ENCODE measurements around the gene KLF18.
"Not testable (repeated sequence)": the region's sequence is repeated elsewhere in the genome, so short reads cannot be mapped to it uniquely, and the experiment has no call there.

Gene KLF18

DNA sequence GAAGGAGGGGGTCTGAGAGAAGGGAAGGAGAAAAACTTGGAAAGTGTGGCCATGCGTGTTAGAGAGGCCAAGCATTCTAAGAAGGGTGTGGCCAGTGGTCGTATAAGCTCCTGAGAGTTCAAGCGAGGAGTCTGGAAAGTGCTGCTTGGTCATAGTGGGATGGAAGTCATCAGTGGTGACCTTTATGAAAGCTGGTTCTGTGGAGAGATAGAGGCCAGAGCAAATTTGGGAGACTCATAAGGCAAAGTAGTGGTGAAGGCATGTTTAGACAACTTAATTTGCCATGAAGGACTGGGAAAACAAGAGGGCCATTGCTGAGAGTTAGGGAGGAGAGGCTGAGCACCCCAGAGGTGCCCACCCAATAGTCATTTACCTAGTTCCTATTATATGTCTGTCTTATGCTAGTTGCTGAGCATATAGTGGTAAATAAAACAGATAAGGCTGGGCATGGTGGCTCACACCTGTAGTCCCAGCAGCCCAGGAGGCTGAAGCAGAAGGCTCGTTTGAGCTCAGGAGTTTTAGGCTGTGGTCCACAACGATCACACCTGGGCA lies 21.0 kb downstream of the KLF18 start:
- no peak for DNase-seq (ENCODE audit: low read depth in 2 of 3, low spot score in 2 of 3)

DNA sequence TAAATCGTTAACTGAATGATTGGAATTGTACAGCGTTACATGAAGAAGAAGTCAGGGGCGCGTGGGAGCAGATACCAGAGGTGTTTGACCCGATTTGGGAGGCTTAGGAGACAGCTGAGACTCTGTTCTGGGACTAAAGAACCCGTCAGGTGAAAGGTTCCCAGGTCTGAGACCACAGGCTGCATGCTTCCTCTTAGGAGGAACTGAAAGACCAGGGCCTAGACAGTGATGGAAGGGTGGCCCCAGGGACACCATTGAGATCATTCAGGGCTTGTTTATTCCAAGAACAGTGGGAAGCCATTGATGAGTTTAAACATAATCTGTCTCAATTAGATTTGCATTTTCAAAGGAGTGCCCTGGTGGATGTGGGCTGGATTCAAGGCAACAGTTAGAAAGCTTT lies 21.9 kb downstream of the KLF18 start:
- no peak for DNase-seq (ENCODE audit: low read depth in 2 of 3, low spot score in 2 of 3)

DNA sequence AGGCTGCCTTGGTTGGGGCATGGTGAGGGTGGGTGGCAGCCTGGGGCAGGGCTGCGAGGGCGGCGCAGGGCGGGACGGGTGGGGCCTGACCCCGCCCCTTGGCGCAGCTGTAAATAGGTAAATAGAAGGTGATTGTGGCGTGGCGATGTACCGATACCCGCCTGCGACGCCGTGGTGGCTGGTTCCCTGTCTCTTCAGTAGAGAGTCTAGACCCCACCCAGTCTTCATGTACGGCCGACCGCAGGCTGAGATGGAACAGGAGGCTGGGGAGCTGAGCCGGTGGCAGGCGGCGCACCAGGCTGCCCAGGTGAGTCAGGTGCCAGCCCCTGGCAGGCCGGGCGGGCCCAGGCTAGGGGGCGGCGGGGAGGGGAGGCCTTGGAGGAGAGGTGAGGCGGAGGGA lies 22.7 kb downstream of the KLF18 start, which contains the start of gene KLF17:
TSS of gene KLF17 (plus strand) at position 140 of the 400 bp plus-strand sequence. CDS start at position 227, 87 bp downstream.
- DNase-seq (ENCODE audit: low read depth in 2 of 3, low spot score in 2 of 3), result no peak

DNA sequence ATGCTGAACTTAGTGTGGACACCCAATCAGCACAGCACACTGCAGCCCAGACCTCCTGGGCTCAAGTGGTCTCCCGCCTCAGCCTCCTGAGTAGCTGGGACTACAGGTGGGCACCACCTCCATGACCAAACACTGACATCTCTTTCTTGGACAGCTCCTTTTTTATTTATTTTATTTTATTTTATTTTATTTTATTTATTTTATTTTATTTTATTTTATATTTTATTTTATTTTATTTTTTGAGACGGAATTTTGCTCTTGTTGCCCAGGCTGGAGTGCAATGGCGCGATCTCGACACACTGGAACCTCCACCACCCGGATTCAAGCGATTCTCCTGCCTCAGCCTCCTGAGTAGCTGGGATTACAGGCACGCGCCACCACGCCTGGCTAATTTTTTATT lies 24.2 kb downstream of the KLF18 start:
- DNase-seq (ENCODE audit: low read depth in 2 of 3, low spot score in 2 of 3), result not testable (repeated sequence)

DNA sequence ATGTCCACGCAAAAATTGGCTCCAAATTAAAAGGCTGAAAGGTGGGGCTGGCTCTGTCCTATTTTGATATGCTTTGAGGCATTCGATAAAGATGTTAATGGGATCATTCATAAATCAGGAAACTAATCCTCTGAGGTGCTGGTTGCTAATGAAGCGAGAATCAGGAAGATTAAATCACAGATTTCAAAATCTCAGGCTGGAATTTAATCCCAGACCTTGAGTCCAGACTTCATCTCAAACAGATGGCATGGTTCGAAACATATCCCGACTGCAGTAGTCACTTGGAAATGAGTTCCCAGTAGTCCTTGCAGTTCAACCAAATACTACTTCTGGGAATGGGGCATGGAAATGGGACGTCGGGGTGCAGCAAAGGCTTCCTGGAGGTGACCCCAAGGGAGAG lies 27.3 kb downstream of the KLF18 start:
- DNase-seq (ENCODE audit: low read depth in 2 of 3, low spot score in 2 of 3), result no peak

DNA sequence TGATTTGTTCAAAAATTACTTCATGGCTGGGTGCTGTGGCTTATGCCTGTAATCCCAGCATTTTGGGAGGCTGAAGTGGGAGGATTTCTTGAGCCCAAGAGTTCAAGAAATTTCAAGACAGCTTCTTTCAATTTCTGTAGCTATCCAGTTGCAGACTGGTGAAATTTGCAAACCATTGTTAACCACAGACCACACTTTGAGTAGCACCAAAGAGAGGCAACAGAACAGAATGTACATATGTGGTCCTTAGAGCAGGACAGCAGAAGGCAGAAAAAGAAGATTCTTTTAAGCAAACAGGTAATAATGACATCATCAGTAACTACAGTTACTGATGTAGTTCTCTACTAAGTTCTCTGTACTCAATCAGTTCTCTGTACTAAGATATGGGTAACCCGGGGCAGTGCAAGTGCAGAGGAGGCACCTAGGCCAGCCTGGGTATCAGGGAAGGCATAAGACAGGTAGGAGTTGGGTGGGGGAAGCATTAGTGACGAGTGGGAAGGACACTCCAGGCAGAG lies 28.3 kb downstream of the KLF18 start:
- DNase-seq (ENCODE audit: low read depth in 2 of 3, low spot score in 2 of 3), result no peak

DNA sequence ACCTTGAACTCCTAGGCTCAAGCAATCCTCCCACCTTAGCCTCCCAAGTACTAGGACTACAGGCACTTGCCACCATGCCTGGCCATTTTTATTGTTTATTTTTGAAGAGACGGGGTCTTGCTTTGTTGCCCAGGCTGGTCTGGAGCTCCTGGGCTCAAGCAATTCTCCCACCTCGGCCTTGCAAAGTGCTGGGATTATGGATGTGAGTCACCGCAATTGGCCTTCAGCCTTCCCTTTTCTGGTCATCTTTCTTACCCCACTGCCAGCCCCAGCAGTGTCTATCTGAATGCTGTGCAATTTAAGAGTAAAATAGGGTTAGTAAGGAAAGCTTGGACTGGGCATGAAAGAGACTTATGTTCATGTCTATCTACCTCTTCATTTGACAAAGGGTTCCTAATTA lies 28.9 kb downstream of the KLF18 start:
- DNase-seq (ENCODE audit: low read depth in 2 of 3, low spot score in 2 of 3), result no peak

DNA sequence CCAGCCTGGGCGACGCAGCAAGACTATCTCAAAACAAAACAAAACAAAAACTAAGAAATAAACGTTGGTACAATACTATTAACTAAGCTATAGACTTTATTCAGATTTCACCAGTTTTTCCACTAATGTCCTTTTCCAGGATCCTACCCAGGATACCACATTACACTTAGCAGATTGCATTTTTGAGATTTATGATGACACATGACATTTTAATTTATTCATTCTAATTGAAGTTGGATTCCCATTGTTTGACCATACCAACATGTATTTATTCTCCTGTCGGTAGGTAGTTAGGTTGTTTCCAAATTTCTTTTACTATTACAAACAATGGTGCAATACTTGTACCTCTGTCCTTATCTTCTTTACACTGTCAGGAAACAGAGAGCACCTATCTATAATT lies 29.6 kb downstream of the KLF18 start:
- DNase-seq (ENCODE audit: low read depth in 2 of 3, low spot score in 2 of 3), result no peak

DNA sequence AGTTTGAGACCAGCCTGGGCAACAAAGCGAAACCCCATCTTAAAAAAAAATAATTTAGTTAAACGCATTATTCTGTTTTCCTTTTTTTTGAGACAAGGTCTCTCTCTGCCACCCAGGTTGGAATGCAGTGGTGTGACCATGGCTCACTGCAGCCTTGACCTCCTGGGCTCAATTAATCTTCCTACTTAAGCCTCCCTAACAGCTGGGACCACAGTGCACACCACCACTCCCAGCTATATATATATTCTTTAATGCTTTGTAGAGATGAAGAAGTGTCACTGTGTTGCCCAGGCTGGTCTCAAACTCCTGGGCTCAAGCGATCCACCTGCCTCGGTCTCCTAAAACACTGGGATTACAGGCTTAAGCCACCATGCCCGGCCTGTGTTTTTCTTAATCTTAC lies 30.5 kb downstream of the KLF18 start:
- no peak for DNase-seq (ENCODE audit: low read depth in 2 of 3, low spot score in 2 of 3)

DNA sequence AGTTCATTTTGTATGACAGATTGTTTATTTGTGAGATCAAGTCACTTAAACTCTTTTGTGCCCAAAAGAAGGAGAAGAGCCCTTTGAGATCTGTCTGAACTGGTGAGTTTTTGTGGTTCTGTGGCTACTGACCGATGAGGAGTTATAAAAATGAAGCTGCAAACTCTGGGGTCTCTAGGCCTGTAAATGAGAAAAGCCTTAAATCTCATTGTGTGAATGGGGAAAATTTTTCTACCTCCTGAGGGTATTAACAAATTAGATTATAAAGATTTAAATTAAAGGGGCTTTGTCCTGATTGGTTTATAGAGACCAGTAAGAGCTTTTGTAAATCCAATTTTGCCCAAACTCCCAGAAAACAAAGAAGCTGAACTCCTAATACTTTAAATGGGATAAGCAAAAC lies 32.5 kb downstream of the KLF18 start:
- no peak for DNase-seq (ENCODE audit: low read depth in 2 of 3, low spot score in 2 of 3)

DNA sequence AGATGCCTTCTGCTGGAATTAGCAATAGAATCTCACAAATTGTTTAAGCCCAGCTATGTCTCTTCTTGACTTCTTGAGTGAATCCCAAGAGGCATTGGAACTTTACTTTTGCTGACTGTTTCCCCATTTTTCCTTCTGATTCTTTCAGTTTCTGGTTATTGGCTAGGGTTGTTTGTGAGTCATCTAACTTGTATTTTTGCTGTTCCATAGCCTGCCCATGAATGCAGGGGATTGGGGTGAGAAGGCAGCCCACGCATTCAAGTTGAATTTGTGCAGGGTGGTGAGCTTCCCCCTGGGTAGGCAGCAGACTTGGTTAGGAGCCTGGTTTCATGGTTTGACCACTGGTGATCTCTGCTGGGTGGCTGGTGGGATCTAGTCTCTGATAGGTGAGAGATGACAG lies 33.2 kb downstream of the KLF18 start:
- DNase-seq (ENCODE audit: low read depth in 2 of 3, low spot score in 2 of 3), result no peak

DNA sequence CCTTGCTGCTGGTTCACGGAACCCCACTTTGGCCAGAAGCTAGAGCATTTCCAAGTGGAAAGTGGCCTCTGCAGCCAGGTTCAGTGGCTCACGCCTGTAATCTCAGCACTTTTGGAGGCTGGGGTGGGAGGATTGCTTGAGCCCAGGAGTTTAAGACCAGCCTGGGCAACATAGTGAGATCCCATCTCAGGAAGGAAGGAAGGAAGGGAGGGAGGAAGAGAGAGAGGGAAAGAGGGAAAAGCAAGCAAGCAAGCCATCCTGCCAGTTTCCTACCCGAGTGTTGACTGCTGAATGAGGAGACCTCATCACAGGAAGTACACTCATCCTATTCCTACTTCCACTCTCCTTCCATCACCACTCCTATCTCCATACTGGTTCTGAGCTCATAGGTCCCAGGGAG lies 35.6 kb downstream of the KLF18 start:
- DNase-seq (ENCODE audit: low read depth in 2 of 3, low spot score in 2 of 3), result no peak

DNA sequence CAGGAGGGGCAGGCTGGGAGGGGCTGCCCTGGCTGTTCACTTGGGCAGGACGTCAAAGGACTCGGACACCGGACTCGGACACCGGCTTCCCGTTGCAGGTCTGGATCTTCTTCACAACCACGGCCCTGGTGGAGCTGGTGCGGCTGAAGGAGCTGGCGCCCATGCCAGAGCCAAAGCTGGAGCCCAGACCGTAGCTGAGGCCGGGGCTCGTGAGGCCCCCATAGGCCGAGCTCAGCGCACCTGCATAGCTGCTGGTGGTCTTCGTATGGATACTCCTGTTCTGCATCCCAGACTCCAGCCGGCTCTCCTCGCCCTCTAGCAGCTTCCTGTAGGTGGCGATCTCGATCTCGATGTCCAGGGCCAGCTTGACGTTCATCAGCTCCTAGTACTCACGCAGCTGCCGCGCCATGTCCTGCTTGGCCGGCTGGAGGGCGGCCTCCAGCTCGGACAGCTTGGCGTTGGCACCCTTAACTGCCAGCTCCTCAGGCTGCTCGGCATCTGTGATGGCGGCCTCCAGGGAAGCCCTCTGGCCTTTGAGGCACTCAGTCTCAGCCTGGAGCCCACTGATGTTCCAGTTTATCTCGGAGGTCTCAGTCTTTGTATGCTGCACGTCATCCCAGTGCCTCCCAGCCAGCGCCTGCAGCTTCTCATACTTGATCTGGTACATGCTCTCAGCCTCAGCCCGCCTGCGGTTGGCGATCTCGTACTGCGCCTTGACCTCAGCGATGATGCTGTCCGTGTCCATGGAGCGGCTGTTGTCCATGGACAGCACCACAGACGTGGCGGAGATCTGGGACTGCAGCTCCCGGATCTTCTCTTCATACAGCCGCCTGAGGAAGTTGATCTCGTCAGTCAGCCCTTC lies 37.9 kb downstream of the KLF18 start:
- no peak for DNase-seq (ENCODE audit: low read depth in 2 of 3, low spot score in 2 of 3)

DNA sequence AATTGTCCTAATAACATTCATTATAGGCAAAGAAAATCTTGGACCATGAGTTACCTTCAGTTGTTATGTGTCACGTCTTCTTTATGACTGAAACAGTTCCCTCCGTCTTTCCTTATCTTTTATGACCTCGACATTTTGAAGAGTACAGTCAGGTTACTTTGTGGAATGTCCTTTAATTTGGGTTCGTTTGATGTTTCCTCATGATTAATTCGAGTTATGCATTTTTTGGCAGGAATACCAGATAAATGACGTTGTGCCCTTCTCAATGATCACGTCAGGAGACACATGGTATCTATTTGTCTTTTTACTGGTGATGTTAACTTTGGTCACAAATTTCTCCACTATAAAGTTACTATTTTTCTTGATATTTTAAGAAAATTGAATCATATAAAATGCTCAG lies 40.1 kb downstream of the KLF18 start:
- no peak for DNase-seq (ENCODE audit: low read depth in 2 of 3, low spot score in 2 of 3)

DNA sequence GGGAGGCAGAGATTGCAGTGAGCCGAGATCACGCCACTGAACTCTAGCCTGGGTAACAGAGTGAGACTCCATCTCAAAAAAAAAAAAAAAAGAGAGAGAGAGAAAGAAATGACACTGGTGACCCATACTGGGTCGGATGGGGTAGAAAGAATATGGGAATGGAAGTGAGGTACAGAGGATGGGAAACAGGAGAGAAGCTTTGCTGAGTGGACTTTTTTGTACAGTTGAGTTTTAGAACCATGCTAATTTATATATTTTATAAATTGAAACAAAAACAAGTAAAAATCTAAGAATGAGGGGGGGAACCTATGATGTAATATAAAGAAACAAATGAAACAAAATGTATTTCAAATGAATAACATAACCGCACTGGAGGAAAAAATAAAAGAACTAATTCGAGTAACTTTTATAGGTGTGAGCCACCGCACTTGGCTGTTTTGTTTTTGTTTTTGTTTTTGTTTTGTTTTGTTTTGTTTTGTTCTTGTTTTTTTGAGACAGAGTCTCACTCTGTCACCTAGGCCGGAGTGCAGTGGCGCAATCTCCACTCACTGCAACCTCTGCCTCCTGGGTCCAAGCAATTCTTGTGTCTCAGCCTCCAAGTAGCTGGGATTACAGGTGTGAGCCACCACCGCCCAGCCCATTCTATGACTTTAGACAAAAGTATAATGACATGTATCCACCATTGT lies 41.1 kb downstream of the KLF18 start:
- no peak for DNase-seq (ENCODE audit: low read depth in 2 of 3, low spot score in 2 of 3)

DNA sequence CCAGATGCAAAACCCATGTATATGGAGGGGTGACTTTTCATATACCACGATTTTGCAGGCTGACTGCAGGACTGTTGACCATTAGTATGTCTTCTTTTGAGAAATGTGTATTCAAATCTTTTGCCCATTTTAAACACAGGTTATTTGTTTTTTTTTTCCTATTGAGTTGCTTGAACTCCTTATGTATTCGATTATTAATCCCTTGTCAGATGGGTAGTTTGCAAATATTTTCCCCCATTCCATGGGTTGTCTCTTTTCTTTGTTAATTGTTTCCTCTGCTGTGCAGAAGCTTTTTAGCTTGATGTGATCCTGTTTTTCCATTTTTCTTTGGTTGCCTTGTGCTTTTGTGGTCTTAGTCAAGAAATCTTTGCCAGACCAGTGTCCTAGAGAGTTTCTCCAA lies 47.4 kb downstream of the KLF18 start:
- DNase-seq (ENCODE audit: low read depth in 2 of 3, low spot score in 2 of 3), result no peak

DNA sequence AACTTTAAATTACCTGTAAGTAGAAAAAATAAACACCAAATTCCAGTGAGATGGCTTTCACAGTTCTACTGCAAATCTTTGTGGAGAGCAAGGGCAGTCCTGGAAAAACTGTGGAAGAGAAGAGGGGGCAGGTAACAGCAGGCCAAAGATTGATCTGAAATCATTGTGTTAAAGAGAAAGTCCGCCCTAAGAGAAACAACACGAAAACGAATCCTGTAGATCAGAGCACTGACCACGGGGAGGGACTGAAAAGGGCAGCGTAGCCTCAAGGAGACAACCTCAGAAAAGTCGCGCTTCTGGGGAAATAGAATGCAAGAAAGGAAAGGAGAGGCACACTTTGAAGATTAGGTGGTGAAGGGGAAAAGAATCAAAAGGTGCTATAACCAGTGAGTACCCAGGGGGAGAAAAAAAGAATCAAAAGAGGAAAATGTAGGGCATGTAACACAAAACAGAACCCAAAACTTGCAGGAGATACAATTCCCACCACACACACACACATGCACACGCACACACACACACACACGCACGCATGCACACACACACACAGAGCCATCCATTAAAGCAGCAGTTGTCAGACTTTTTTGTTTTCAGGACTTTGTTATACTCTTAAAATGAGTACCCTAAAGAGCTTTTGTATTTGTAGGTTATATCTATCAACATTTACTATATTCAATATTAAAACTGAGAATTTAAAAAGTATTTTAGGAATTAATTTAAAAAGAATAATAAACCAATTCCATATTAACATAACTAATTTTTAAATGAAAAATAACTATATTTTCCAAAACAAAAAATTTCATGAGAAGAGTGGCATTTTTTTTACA lies 50.8 kb downstream of the KLF18 start:
- no peak for DNase-seq (ENCODE audit: low read depth in 2 of 3, low spot score in 2 of 3)

DNA sequence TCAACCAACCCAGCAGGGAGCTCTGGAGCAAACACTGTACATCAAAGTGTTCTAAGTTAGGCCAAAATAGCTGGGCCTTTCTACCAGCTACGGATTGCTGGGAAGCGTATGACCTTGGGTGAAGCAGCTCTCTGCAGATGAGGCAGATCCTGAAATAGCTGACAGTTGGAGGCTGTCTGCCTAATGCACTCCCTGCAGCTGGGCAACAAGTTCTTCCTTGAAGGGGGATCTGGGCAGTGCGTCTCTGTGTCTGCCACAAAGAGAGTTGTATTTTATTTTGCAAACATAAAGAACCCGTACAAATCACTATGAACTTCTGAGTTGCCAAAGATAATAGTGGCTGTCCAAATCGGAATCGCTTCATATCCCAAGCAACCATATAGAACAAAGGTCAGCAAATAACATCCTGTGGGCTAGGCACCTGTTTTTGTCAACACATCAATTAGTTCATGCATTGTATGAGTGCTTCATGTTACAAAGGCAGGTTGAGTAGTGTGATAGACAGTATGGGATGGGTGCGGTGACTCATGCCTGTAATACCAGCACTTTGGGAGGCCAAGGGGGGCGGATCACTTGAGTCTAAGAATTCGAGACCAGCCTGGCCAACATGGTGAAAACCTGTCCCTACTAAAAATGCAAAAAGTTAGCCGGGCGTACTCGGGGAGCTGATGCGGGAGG lies 51.9 kb downstream of the KLF18 start:
- no peak for DNase-seq (ENCODE audit: low read depth in 2 of 3, low spot score in 2 of 3)

Data from activated CD8-positive, alpha-beta memory T cell treated with anti-CD3 and anti-CD28 coated beads for 48 hours (primary cell).